H1 (cell line): ENCODE data around the gene RHOT1. TPM values are rescaled to one million over a fixed set of nuclear protein-coding genes. Genes with fewer than 3 reads are reported as not detected.

ENCODE experiments used
- CTCF ChIA-PET: fragments of 300-600 bp; sonication (Branson Sonifier 250); formaldehyde crosslinking; loops from one replicate; lab custom pipeline; 2021; ENCODE audit not compliant: partially characterized antibody; lab: Charles Lee
- POLR2A ChIA-PET: fragments of 300-600 bp; sonication (Branson Sonifier 250); formaldehyde crosslinking; loops from one replicate; lab custom pipeline; 2021; ENCODE audit warnings: inconsistent platforms; ENCODE audit not compliant: partially characterized antibody; lab: Charles Lee
- DNase-seq, 2 experiments: peaks; one replicate each; pipeline versions ENCODE4 v3.0.0 to v3.0.0-alpha.2; 2010 to 2022; ENCODE audit warnings: low spot score in 2 of 2, low read depth in 1 of 2, mixed read lengths in 1 of 2
- FAIRE-seq: peaks from 2 replicates; lab custom pipeline; 2011; peaks lifted over from hg19 to GRCh38; lab: Jason Lieb, UNC
- H2AFZ ChIP-seq: 2 replicates; pipeline ENCODE4 v1.8.1; 2012; ENCODE audit warnings: low read length, inconsistent platforms
- H2AK5ac ChIP-seq: 2 replicates; pipeline ENCODE4 v1.6.1; 2013; ENCODE audit warnings: low read depth, low read length
- H2BK120ac ChIP-seq: replicated peaks from 2 replicates; pipeline ENCODE3; 2013; ENCODE audit warnings: low read depth, low read length, inconsistent platforms
- H2BK12ac ChIP-seq: 2 replicates; pipeline ENCODE4 v1.6.1; 2013; ENCODE audit warnings: low read depth, low read length
- H2BK15ac ChIP-seq: 2 replicates; pipeline ENCODE4 v1.6.1; 2013; ENCODE audit warnings: low read length
- H2BK20ac ChIP-seq: 2 replicates; pipeline ENCODE4 v1.6.1; 2013; ENCODE audit warnings: low read length
- H2BK5ac ChIP-seq: 2 replicates; pipeline ENCODE4 v1.6.1; 2013; ENCODE audit warnings: low read depth, low read length
- H3K14ac ChIP-seq: 2 replicates; pipeline ENCODE4 v1.6.1; 2013; ENCODE audit warnings: inconsistent platforms; ENCODE audit not compliant: insufficient read length
- H3K18ac ChIP-seq: 2 replicates; pipeline ENCODE4 v1.6.1; 2013; ENCODE audit warnings: low read length; ENCODE audit errors: extremely low read depth
- H3K23ac ChIP-seq: 2 replicates; pipeline ENCODE4 v1.6.1; 2013; ENCODE audit warnings: inconsistent platforms; ENCODE audit not compliant: insufficient read length
- H3K23me2 ChIP-seq: 2 replicates; pipeline ENCODE4 v1.6.1; 2013; ENCODE audit warnings: low read depth, low read length
- H3K27ac ChIP-seq: 2 replicates; pipeline ENCODE4 v1.6.1; 2011; ENCODE audit warnings: low read depth, low read length, inconsistent platforms
- H3K27me3 ChIP-seq, 4 experiments: replicated peaks in 1 of 4; 1 replicate in 1 of 4; 2 replicates in 3 of 4; pipeline versions ENCODE4 v1.6.1 to v1.8.1; 2011 to 2013; ENCODE audit warnings: low read length in 3 of 4, mild to moderate bottlenecking in 3 of 4, inconsistent platforms in 2 of 4, mixed read lengths in 2 of 4, moderate library complexity in 1 of 4; ENCODE audit not compliant: control insufficient read depth in 3 of 4, insufficient read depth in 3 of 4; ENCODE audit errors: extremely low read depth in 1 of 4
- H3K36me3 ChIP-seq, 4 experiments: 2 replicates each; pipeline versions ENCODE4 v1.6.1 to v1.8.1; 2011 to 2013; ENCODE audit warnings: mild to moderate bottlenecking in 4 of 4, low read length in 3 of 4, moderate library complexity in 2 of 4, control low read depth in 1 of 4, inconsistent platforms in 1 of 4; ENCODE audit not compliant: insufficient read depth in 4 of 4, control insufficient read depth in 2 of 4
- H3K4ac ChIP-seq: replicated peaks from 2 replicates; pipeline ENCODE3; 2013; ENCODE audit warnings: low read length, low read depth, mixed read lengths, inconsistent platforms; ENCODE audit not compliant: insufficient read length
- H3K4me1 ChIP-seq, 4 experiments: replicated peaks in 1 of 4; 1 replicate in 1 of 4; 2 replicates in 3 of 4; pipeline versions ENCODE4 v1.6.1 to v1.8.1; 2011 to 2013; ENCODE audit warnings: low read length in 3 of 4, inconsistent platforms in 2 of 4, mixed read lengths in 1 of 4; ENCODE audit not compliant: insufficient read depth in 4 of 4, control insufficient read depth in 3 of 4
- H3K4me2 ChIP-seq, 2 experiments: 2 replicates each; pipeline versions ENCODE4 v1.6.1 to v1.8.1; 2011 to 2013; ENCODE audit warnings: low read depth in 2 of 2, low read length in 2 of 2, control low read depth in 1 of 2, inconsistent platforms in 1 of 2, mild to moderate bottlenecking in 1 of 2; ENCODE audit not compliant: insufficient read depth in 1 of 2
- H3K4me3 ChIP-seq, 4 experiments: fragments of 200-600, 300-600 bp in 1 of 4; sonication (generic), shearing (Covaris generic), sonication (Bioruptor Twin) in 1 of 4; 2 replicates each; pipeline versions ENCODE4 v1.5.1 to v1.8.1; 2011 to 2016; ENCODE audit warnings: low read length in 4 of 4, low read depth in 3 of 4, control low read depth in 2 of 4, inconsistent platforms in 2 of 4, mild to moderate bottlenecking in 2 of 4, mixed read lengths in 1 of 4, moderate library complexity in 1 of 4; ENCODE audit not compliant: insufficient read depth in 2 of 4; ENCODE audit errors: extremely low read depth in 1 of 4
- H3K56ac ChIP-seq: replicated peaks from 2 replicates; pipeline ENCODE3; 2013; ENCODE audit warnings: low read depth, mild to moderate bottlenecking, mixed read lengths, low read length, inconsistent platforms; ENCODE audit not compliant: insufficient read length
- H3K79me1 ChIP-seq: 2 replicates; pipeline ENCODE4 v1.6.1; 2013; ENCODE audit warnings: low read depth, low read length, control low read depth
- H3K79me2 ChIP-seq, 2 experiments: 2 replicates each; pipeline versions ENCODE4 v1.6.1 to v1.8.1; 2012 to 2013; ENCODE audit warnings: low read length in 2 of 2, mild to moderate bottlenecking in 2 of 2, inconsistent platforms in 1 of 2; ENCODE audit not compliant: insufficient read depth in 2 of 2, control insufficient read depth in 1 of 2
- H3K9ac ChIP-seq, 4 experiments: replicated peaks in 1 of 4; 1 replicate in 1 of 4; 2 replicates in 3 of 4; pipeline versions ENCODE4 v1.6.1 to v1.8.1; 2011 to 2013; ENCODE audit warnings: low read depth in 3 of 4, low read length in 3 of 4, control low read depth in 2 of 4, mild to moderate bottlenecking in 2 of 4, moderate library complexity in 2 of 4, inconsistent platforms in 1 of 4; ENCODE audit errors: extremely low read depth in 1 of 4
- H3K9me3 ChIP-seq, 2 experiments: 2 replicates each; pipeline versions ENCODE4 v1.6.1 to v1.8.1; 2012 to 2013; ENCODE audit warnings: mild to moderate bottlenecking in 2 of 2, moderate library complexity in 2 of 2, control low read depth in 1 of 2, inconsistent platforms in 1 of 2, low read depth in 1 of 2, low read length in 1 of 2, mixed read lengths in 1 of 2; ENCODE audit not compliant: insufficient read depth in 2 of 2
- H4K20me1 ChIP-seq, 2 experiments: replicated peaks in 1 of 2; 2 replicates each; pipeline versions ENCODE3 to v1.8.1; 2011 to 2013; ENCODE audit warnings: inconsistent platforms in 2 of 2, low read length in 2 of 2, mild to moderate bottlenecking in 1 of 2; ENCODE audit not compliant: insufficient read depth in 2 of 2, control insufficient read depth in 1 of 2
- H4K5ac ChIP-seq: 2 replicates; pipeline ENCODE4 v1.6.1; 2013; ENCODE audit warnings: low read length, low read depth, mixed read lengths, inconsistent platforms; ENCODE audit not compliant: insufficient read length
- H4K8ac ChIP-seq: 2 replicates; pipeline ENCODE4 v1.8.0; 2013; ENCODE audit warnings: mild to moderate bottlenecking, moderate library complexity, low read length, inconsistent platforms; ENCODE audit not compliant: insufficient read depth; ENCODE audit errors: extremely low read depth
- H4K91ac ChIP-seq: replicated peaks from 2 replicates; pipeline ENCODE3; 2013; ENCODE audit warnings: low read length, mixed read lengths, inconsistent platforms; ENCODE audit not compliant: insufficient read length
- CREB1 ChIP-seq: IDR thresholded peaks from 2 replicates; pipeline ENCODE4 v1.6.1; 2012; ENCODE audit warnings: inconsistent platforms
- KDM1A ChIP-seq: fragments of 200-600, 300-600 bp; sonication (generic); IDR thresholded peaks from 2 replicates; pipeline ENCODE4 v1.7.1; 2016; ENCODE audit warnings: mild to moderate bottlenecking, low read length, borderline replicate concordance
- RAD21 ChIP-seq, 2 experiments: IDR thresholded peaks in 1 of 2; conservative IDR thresholded peaks in 1 of 2; 2 replicates each; pipeline ENCODE4 v1.6.1; 2011; ENCODE audit warnings: low read depth in 2 of 2, low read length in 2 of 2, improper control_type of control experiment in 1 of 2, inconsistent platforms in 1 of 2, mild to moderate bottlenecking in 1 of 2, moderate library complexity in 1 of 2
- SIRT6 ChIP-seq: IDR thresholded peaks from one replicate; pipeline ENCODE4 v1.7.1; 2012; ENCODE audit warnings: low read length, inconsistent platforms
- TAF1 ChIP-seq: IDR thresholded peaks from 2 replicates; pipeline ENCODE4 v1.6.1; 2011; ENCODE audit warnings: mild to moderate bottlenecking, low read depth, low read length
- TEAD4 ChIP-seq: IDR thresholded peaks from 2 replicates; pipeline ENCODE4 v1.6.1; 2012; ENCODE audit warnings: low read depth, low read length, inconsistent platforms, mixed read lengths
- WGBS, 2 experiments: shearing (Covaris generic) in 1 of 2; methylation state at CpG; one replicate each; pipeline versions ENCODE4 v1.1.6 to v1.1.7; 2013 to 2015; ENCODE audit warnings: low lambda C conversion rate in 2 of 2, mixed read lengths in 2 of 2, inconsistent platforms in 1 of 2, low coverage in 1 of 2, missing lambda C conversion rate in 1 of 2; ENCODE audit not compliant: insufficient replicate concordance in 2 of 2, insufficient coverage in 1 of 2, insufficient read length in 1 of 2; ENCODE audit errors: extremely low coverage in 1 of 2, missing lambda C conversion rate in 1 of 2; 5-methylcytosine and 5-hydroxymethylcytosine counted together
- polyA plus RNA-seq, 7 experiments: library from polyadenylated mRNA; depleted of rRNA in 3 of 7; stranded (reverse) in 5 of 7; unstranded in 2 of 7; fragments of >200 nt in 5 of 7; fragments of 200-250 nt in 2 of 7; gene quantifications; 1 replicate in 5 of 7; 2 replicates in 1 of 7; 4 replicates in 1 of 7; pipeline versions ENCODE4 v1.2.1 to v1.2.3, GENCODE V29; 2011 to 2013; ENCODE audit warnings: missing spikeins in 2 of 7, mixed read lengths in 2 of 7
- total RNA-seq: library from RNA; stranded (reverse); fragmentation: NEBNext Ultra II Directional; extraction: Animal tissue kit (Norgen Biotek cat#: 25700); gene quantifications from 2 replicates; pipeline ENCODE4 v1.2.1, GENCODE V29; 2021
- TF ChIP-seq, protein P1 (sequence below), 3 experiments: IDR thresholded peaks; 1 replicate in 2 of 3; 2 replicates in 1 of 3; pipeline versions ENCODE4 v1.5.1 to v1.6.1; 2011; ENCODE audit warnings: low read length in 3 of 3, mild to moderate bottlenecking in 3 of 3, inconsistent platforms in 2 of 3, low read depth in 1 of 3, moderate library complexity in 1 of 3; ENCODE audit not compliant: insufficient read depth in 1 of 3; ENCODE audit errors: control extremely low read depth in 1 of 3

RHOT1 gene
- total and polyA plus RNA-seq, 2 of the 8 experiments (the other 6 are each of a cell fraction or from before 2014, with no cell fraction given) = 34.2 to 38.2 TPM

DNA sequence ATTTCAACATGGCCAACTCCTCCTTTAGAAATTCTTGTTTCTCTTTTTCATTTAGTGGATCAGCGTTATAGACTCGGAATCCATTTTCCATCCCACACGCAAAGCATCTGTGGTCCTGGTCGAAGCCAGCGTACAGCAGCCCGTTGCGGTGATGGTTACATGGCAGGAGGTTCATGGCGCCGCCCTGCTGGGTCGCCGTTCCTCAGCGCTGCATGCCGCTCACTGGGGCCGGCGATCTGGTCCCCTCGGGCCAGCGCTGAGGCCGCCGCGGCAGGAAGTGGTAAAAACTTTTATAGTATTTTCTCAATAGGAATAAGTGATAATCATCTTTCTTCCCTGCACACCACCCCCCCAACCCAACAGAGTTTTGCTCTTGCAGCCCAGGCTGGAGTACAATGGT, 29.9 kb upstream of the RHOT1 start:
- no peaks in the 10 kb centered on the region for H3K27me3 ChIP-seq
- no peak overlapping the region for H4K5ac ChIP-seq
- H2BK5ac ChIP-seq = no peak overlapping the region
- no peak overlapping the region for H4K91ac ChIP-seq
- no peak overlapping the region for H2AFZ ChIP-seq
- H3K4me1 ChIP-seq = peaks cover 0 to 5% (median 3%) of the 10 kb centered on the region in 4 experiments; a peak in 4 of 7 replicates
- H2AK5ac ChIP-seq = no peak overlapping the region
- no peak overlapping the region for H3K23ac ChIP-seq
- no peak overlapping the region for H3K4me2 ChIP-seq
- CTCF ChIA-PET = interaction anchor here (0.9 to 1.8 kb wide), 4 partner anchors 9 to 91 kb away, joined by 3 to 5 read pairs (median 4); no protein-coding TSS in a partner anchor
- no peaks in the 10 kb centered on the region for H3K9me3 ChIP-seq
- no peak overlapping the region for H3K14ac ChIP-seq
- TF ChIP-seq RAD21 (IDR thresholded peaks at IDR 0.05 in 1 of 2, conservative IDR thresholded peaks at IDR 0.05 in 1 of 2; ENCODE audit: low read depth in 2 of 2, low read length in 2 of 2) = no peak
- no peak for TF ChIP-seq KDM1A
- no peak for TF ChIP-seq TEAD4
- TF ChIP-seq SIRT6 = no peak
- no peak for TF ChIP-seq CREB1
- TF ChIP-seq, protein P1, sequence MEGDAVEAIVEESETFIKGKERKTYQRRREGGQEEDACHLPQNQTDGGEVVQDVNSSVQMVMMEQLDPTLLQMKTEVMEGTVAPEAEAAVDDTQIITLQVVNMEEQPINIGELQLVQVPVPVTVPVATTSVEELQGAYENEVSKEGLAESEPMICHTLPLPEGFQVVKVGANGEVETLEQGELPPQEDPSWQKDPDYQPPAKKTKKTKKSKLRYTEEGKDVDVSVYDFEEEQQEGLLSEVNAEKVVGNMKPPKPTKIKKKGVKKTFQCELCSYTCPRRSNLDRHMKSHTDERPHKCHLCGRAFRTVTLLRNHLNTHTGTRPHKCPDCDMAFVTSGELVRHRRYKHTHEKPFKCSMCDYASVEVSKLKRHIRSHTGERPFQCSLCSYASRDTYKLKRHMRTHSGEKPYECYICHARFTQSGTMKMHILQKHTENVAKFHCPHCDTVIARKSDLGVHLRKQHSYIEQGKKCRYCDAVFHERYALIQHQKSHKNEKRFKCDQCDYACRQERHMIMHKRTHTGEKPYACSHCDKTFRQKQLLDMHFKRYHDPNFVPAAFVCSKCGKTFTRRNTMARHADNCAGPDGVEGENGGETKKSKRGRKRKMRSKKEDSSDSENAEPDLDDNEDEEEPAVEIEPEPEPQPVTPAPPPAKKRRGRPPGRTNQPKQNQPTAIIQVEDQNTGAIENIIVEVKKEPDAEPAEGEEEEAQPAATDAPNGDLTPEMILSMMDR (IDR thresholded peaks at IDR 0.05; ENCODE audit: control extremely low read depth in 1 of 3, insufficient read depth in 1 of 3, low read depth in 1 of 3, low read length in 3 of 3) = peak; percentile 28 to 57 (median 37)
- no peak for TF ChIP-seq TAF1
- TF ChIP-seq, all 59 proteins: peak for 1
- Histone ChIP-seq H2BK12ac (no peak overlapping the region), H4K8ac (no peak overlapping the region), H3K9ac (no peak overlapping the region), H3K79me2 (no peaks in the 10 kb centered on the region), H3K23me2 (no peaks in the 10 kb centered on the region), H3K4me3 (no peak overlapping the region), H2BK120ac (no peak overlapping the region), H3K18ac (no peak overlapping the region), H4K20me1 (no peaks in the 10 kb centered on the region), H2BK15ac (no peak overlapping the region), H3K4ac (no peak overlapping the region), H3K56ac (no peak overlapping the region), H3K27ac (no peak overlapping the region), H3K79me1 (no peaks in the 10 kb centered on the region), H3K36me3 (no peaks in the 10 kb centered on the region), H2BK20ac (no peak overlapping the region)
- peak in 1 of 2 experiments; percentile 49 for DNase-seq
- WGBS, 2 experiments = 95% methylated on average over 20 of the region's 20 CpGs; no CpG with 5 or more reads in 1 of the 2 experiments
- POLR2A ChIA-PET = no interaction called here
- FAIRE-seq = no peak
